ENCODE measurements around the gene MFN2. TPM values are rescaled to one million over a fixed set of nuclear protein-coding genes. Genes with fewer than 3 reads are reported as not detected.
A peak's percentile ranks its signal among the peaks of the same experiment; 100 is the strongest.

Gene MFN2
- total RNA-seq, 1 experiment from 2014 or later: 73.9 TPM

DNA sequence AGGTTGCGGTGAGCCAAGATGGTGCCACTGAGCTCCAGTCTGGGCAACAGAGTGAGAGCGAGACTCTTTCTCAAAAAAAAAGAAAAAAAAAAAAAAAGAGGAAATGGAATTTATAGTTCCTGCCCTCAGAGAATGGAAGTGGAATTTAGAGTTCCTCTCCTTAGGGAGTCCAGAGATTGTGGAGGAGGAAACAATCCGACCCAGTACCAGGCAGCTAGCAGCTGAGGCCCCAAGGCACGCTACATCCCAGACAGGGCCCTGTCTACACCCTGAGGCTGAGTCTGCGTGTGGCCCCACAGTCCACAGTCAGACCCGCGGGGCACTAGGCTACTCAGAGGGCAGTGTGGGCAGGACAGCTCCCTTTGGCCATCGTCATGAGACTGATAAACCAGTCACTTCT, 1.9 kb upstream of the MFN2 start:
- Histone ChIP-seq H3K4me1 (peaks cover 19% of the 10 kb centered on the region), H3K36me3 (ENCODE audit: control insufficient read depth, insufficient read depth, low read length) (peaks cover 1% of the 10 kb centered on the region), H3K4me3 (ENCODE audit: low read depth, low read length) (no peak overlapping the region), H3K9me3 (no peaks in the 10 kb centered on the region), H3K27me3 (replicated peaks; ENCODE audit: control insufficient read depth, insufficient read depth, low read length) (no peaks in the 10 kb centered on the region)
- Mint-ChIP-seq H3K9me3 (ENCODE audit: unreplicated experiment) (no peaks in the 10 kb centered on the region), H3K27me3 (ENCODE audit: insufficient read depth, unreplicated experiment) (no peaks in the 10 kb centered on the region), H3K4me3 (ENCODE audit: unreplicated experiment) (no peak overlapping the region), H3K4me1 (ENCODE audit: low read depth, unreplicated experiment) (peaks cover 19% of the 10 kb centered on the region), H3K27ac (ENCODE audit: unreplicated experiment) (peak overlapping the region; percentile 29), H3K36me3 (ENCODE audit: insufficient read depth, unreplicated experiment) (peaks cover 50% of the 10 kb centered on the region)
- no TSS peak for BruUV-seq (replicated peaks)
- intact Hi-C loops (cut with micrococcal nuclease; ENCODE audit: unreplicated experiment): no loop called here
- CTCF ChIA-PET: no interaction called here
- TF ChIP-seq CTCF (IDR thresholded peaks at IDR 0.05; ENCODE audit: insufficient read depth in 1 of 2, low read depth in 1 of 2, low read length in 1 of 2, severe bottlenecking in 1 of 2, unreplicated experiment in 1 of 2): no peak
- DNase-seq: no peak
- POLR2A ChIA-PET: interaction anchor here (0.6 kb wide), 1 partner anchor 41 kb away, joined by 4 read pairs; no protein-coding TSS in a partner anchor

DNA sequence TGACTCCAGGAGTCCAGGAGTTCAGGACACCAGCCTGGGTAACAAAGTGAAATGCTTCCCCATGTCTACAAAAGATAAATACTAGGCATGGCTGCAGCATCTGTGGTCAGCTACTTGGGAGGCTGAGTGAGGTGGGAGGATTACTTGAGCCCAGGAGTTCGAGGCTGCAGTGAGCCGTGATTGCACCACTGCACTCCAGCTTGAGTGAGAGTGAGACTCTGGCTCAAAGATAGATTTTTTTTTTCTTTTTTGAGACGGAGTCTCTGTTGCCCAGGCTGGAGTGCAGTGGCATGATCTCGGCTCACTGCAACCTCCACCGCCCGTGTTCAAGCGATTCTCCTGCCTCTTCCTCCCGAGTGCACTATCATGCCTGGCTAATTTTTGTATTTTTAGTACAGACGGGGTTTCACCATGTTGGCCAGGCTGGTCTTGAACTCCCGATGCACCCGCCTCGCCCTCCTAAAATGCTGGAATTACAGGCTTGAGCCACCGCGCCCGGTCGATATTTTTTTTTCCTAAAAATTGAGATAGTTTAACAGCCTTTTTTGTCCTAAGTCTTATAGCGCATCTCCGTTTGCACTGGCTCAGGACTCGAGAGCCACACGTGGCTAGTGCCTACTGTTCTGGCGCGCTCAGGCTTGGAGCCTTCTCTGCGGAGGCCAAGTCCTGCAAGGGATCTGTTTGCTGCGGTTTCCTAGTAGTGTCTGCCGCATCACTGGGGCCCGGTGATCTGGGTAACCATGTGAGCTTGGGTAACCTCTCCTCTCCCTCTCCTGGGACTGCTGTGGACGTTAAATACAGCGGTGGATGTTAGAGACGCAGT, 1.0 kb upstream of the MFN2 start:
- H3K9me3 Mint-ChIP-seq (ENCODE audit: unreplicated experiment): no peaks in the 10 kb centered on the region
- H3K27me3 Mint-ChIP-seq (ENCODE audit: insufficient read depth, unreplicated experiment): no peaks in the 10 kb centered on the region
- CTCF ChIA-PET: interaction anchor here (0.6 to 1.7 kb wide), 3 partner anchors 12 to 57 kb away, joined by 3 to 9 read pairs (median 3); no protein-coding TSS in a partner anchor
- peak overlapping the region; percentile 71 for H3K4me3 ChIP-seq (ENCODE audit: low read depth, low read length)
- peak overlapping the region; percentile 99 for H3K4me3 Mint-ChIP-seq (ENCODE audit: unreplicated experiment)
- intact Hi-C loops (cut with micrococcal nuclease; ENCODE audit: unreplicated experiment): no loop called here
- H3K9me3 ChIP-seq: no peaks in the 10 kb centered on the region
- H3K27me3 ChIP-seq (replicated peaks; ENCODE audit: control insufficient read depth, insufficient read depth, low read length): no peaks in the 10 kb centered on the region
- no peak for TF ChIP-seq CTCF (IDR thresholded peaks at IDR 0.05; ENCODE audit: insufficient read depth in 1 of 2, low read depth in 1 of 2, low read length in 1 of 2, severe bottlenecking in 1 of 2, unreplicated experiment in 1 of 2)
- POLR2A ChIA-PET: interaction anchor here (0.5 to 2.6 kb wide), 6 partner anchors 9 to 107 kb away, joined by 3 to 57 read pairs (median 8); partner anchors contain the start of gene MIIP
- H3K4me1 Mint-ChIP-seq (ENCODE audit: low read depth, unreplicated experiment): peaks cover 19% of the 10 kb centered on the region
- H3K4me1 ChIP-seq: peaks cover 26% of the 10 kb centered on the region
- TSS peak; percentile 90 for BruUV-seq (replicated peaks)
- DNase-seq: no peak
- peaks cover 2% of the 10 kb centered on the region for H3K36me3 ChIP-seq (ENCODE audit: control insufficient read depth, insufficient read depth, low read length)
- peaks cover 55% of the 10 kb centered on the region for H3K36me3 Mint-ChIP-seq (ENCODE audit: insufficient read depth, unreplicated experiment)
- H3K27ac Mint-ChIP-seq (ENCODE audit: unreplicated experiment): peak overlapping the region; percentile 99

- intact Hi-C loops (cut with micrococcal nuclease; ENCODE audit: unreplicated experiment): loop anchor here (1.0 kb wide), 1 partner anchor 71 kb away; no protein-coding TSS in a partner anchor
- no peaks in the 10 kb centered on the region for H3K27me3 ChIP-seq (replicated peaks; ENCODE audit: control insufficient read depth, insufficient read depth, low read length)
- no peak for TF ChIP-seq CTCF (IDR thresholded peaks at IDR 0.05; ENCODE audit: insufficient read depth in 1 of 2, low read depth in 1 of 2, low read length in 1 of 2, severe bottlenecking in 1 of 2, unreplicated experiment in 1 of 2)
- H3K4me1 Mint-ChIP-seq (ENCODE audit: low read depth, unreplicated experiment): peaks cover 21% of the 10 kb centered on the region
- DNase-seq: no peak
- peak overlapping the region; percentile 99 for H3K4me3 Mint-ChIP-seq (ENCODE audit: unreplicated experiment)
- ChIA-PET CTCF (interaction anchor here (1.3 to 1.7 kb wide), 2 partner anchors 13 to 38 kb away, joined by 3 to 9 read pairs; no protein-coding TSS in a partner anchor), POLR2A (interaction anchor here (0.5 to 2.6 kb wide), 4 partner anchors 15 to 245 kb away, joined by 3 to 57 read pairs (median 16); partner anchors contain the start of genes AGTRAP and MIIP)
- H3K4me1 ChIP-seq: peaks cover 35% of the 10 kb centered on the region
- peaks cover 2% of the 10 kb centered on the region for H3K36me3 ChIP-seq (ENCODE audit: control insufficient read depth, insufficient read depth, low read length)
- H3K27me3 Mint-ChIP-seq (ENCODE audit: insufficient read depth, unreplicated experiment): no peaks in the 10 kb centered on the region
- no peaks in the 10 kb centered on the region for H3K9me3 ChIP-seq
- peak overlapping the region; percentile 71 for H3K4me3 ChIP-seq (ENCODE audit: low read depth, low read length)
- peak overlapping the region; percentile 99 for H3K27ac Mint-ChIP-seq (ENCODE audit: unreplicated experiment)
- no peaks in the 10 kb centered on the region for H3K9me3 Mint-ChIP-seq (ENCODE audit: unreplicated experiment)
- H3K36me3 Mint-ChIP-seq (ENCODE audit: insufficient read depth, unreplicated experiment): peaks cover 53% of the 10 kb centered on the region
- TSS peak; percentile 40 for BruUV-seq (replicated peaks)
Observed at GRCh38 chr1:11980676-11980972, 380 bp downstream of the MFN2 start.

Data from Caco-2 (cell line).